OCI-LY7 (cell line): ENCODE measurements around the gene EXOC5. TPM values are rescaled to one million over a fixed set of nuclear protein-coding genes. Genes with fewer than 3 reads are reported as not detected.
A peak's percentile ranks its signal among the peaks of the same experiment; 100 is the strongest.

ENCODE experiments used
- BruUV-seq: library from RNA; stranded (reverse); fragments of 400-500 nt; replicated peaks from 2 replicates; lab custom pipeline; 2021; lab: Mats Ljungman, UMichigan
- CTCF ChIA-PET: fragments of 300-600 bp; sonication (Branson Sonifier 250); formaldehyde crosslinking; loops from one replicate; lab custom pipeline; 2022; ENCODE audit warnings: antibody characterized with exemption; ENCODE audit not compliant: unreplicated experiment; lab: Charles Lee
- POLR2A ChIA-PET: fragments of 300-600 bp; sonication (Branson Sonifier 250); formaldehyde crosslinking; loops from one replicate; lab custom pipeline; 2022; ENCODE audit warnings: antibody characterized with exemption; lab: Charles Lee
- DNase-seq: peaks from one replicate; pipeline ENCODE4 v3.0.0-alpha.2; 2015; ENCODE audit warnings: low spot score
- H2AFZ ChIP-seq: fragments of 200-600 bp; sonication (generic), shearing (Covaris generic); 2 replicates; pipeline ENCODE4 v1.6.1; 2014; ENCODE audit warnings: mild to moderate bottlenecking, antibody characterized with exemption, low read length, moderate library complexity
- H3K27ac ChIP-seq: fragments of 200-600 bp; sonication (generic); 2 replicates; pipeline ENCODE4 v1.5.1; 2014; ENCODE audit warnings: mixed run types, low read depth, mild to moderate bottlenecking, moderate library complexity, low read length, inconsistent platforms; ENCODE audit not compliant: poor library complexity, severe bottlenecking
- H3K36me3 ChIP-seq: fragments of 200-600 bp; sonication (generic); 2 replicates; pipeline ENCODE4 v1.6.1; 2014; ENCODE audit warnings: mild to moderate bottlenecking, antibody characterized with exemption, low read length, moderate library complexity, mixed read lengths; ENCODE audit not compliant: insufficient read depth
- H3K4me1 ChIP-seq: fragments of 200-600 bp; sonication (generic); 2 replicates; pipeline ENCODE4 v1.5.1; 2014; ENCODE audit warnings: mild to moderate bottlenecking, low read length; ENCODE audit not compliant: insufficient read depth, poor library complexity, severe bottlenecking
- H3K4me2 ChIP-seq: fragments of 200-600 bp; sonication (generic); 2 replicates; pipeline ENCODE4 v1.6.1; 2014; ENCODE audit warnings: mild to moderate bottlenecking, low read length
- H3K4me3 ChIP-seq: fragments of 200-600 bp; sonication (generic); 2 replicates; pipeline ENCODE4 v1.5.1; 2014; ENCODE audit warnings: mild to moderate bottlenecking, low read depth, low read length; ENCODE audit not compliant: poor library complexity, severe bottlenecking
- H3K79me2 ChIP-seq: fragments of 200-600 bp; sonication (generic); 2 replicates; pipeline ENCODE4 v1.6.1; 2016; ENCODE audit warnings: low read depth, mild to moderate bottlenecking, low read length, moderate library complexity, mixed read lengths; ENCODE audit not compliant: insufficient read depth
- H3K9me2 ChIP-seq: fragments of 200-600 bp; sonication (generic); 2 replicates; pipeline ENCODE4 v1.6.1; 2016; ENCODE audit warnings: mild to moderate bottlenecking, low read length, mixed read lengths; ENCODE audit not compliant: insufficient read depth
- H3K9me3 ChIP-seq: fragments of 200-600 bp; sonication (generic); 2 replicates; pipeline ENCODE4 v1.6.1; 2014; ENCODE audit warnings: mild to moderate bottlenecking, mixed run types, low read length, mixed read lengths
- H4K20me1 ChIP-seq: fragments of 200-600 bp; sonication (generic); 2 replicates; pipeline ENCODE4 v1.6.1; 2014; ENCODE audit warnings: mild to moderate bottlenecking, antibody characterized with exemption, low read length, moderate library complexity, mixed read lengths; ENCODE audit not compliant: insufficient read depth
- CTCF ChIP-seq: fragments of 200-600 bp; sonication (generic); conservative IDR thresholded peaks from 2 replicates; pipeline ENCODE4 v1.5.1; 2014; ENCODE audit warnings: mild to moderate bottlenecking, antibody characterized with exemption, low read length, moderate library complexity, mixed read lengths
- EZH2phosphoT487 ChIP-seq: fragments of 200-600 bp; sonication (generic); IDR thresholded peaks from 2 replicates; pipeline ENCODE4 v1.6.1; 2018; ENCODE audit warnings: low read depth, borderline replicate concordance, mild to moderate bottlenecking, mixed run types, antibody characterized with exemption, low read length, moderate library complexity, mixed read lengths
- intact Hi-C: fragments of 100-400 bp; cut with micrococcal nuclease; formaldehyde crosslinking; loops from one replicate; pipeline ENCODE4 v1.10.0; 2022; ENCODE audit not compliant: unreplicated experiment
- total RNA-seq, 2 experiments: library from RNA; depleted of rRNA in 1 of 2; stranded (reverse); fragments of >200 nt in 1 of 2; shearing (Covaris generic) in 1 of 2; gene quantifications; 2 replicates each; pipeline ENCODE4 v1.2.3, GENCODE V29; 2014 to 2022

EXOC5 gene
- total RNA-seq, 2 experiments from 2014 or later, result 26.9 to 69.4 TPM

GRCh38 chr14:57297852-57298251, 29.1 kb upstream of the EXOC5 start:
- CTCF ChIA-PET, result interaction anchor here (0.6 kb wide), 1 partner anchor 98 kb away, joined by 3 read pairs; no protein-coding TSS in a partner anchor
- BruUV-seq, result no TSS peak
- H3K36me3 ChIP-seq, result peaks cover 8% of the 10 kb centered on the region; the same call in 1 of the 2 replicates
- no peak overlapping the region for H3K27ac ChIP-seq
- TF ChIP-seq CTCF (no peak), EZH2phosphoT487 (no peak)
- no peaks in the 10 kb centered on the region for H4K20me1 ChIP-seq
- no peak overlapping the region for H3K4me2 ChIP-seq
- POLR2A ChIA-PET, result no interaction called here
- no peaks in the 10 kb centered on the region for H3K4me1 ChIP-seq
- no peak overlapping the region for H3K4me3 ChIP-seq
- no peaks in the 10 kb centered on the region for H3K9me3 ChIP-seq
- DNase-seq, result no peak
- intact Hi-C loops, result no loop called here
- H2AFZ ChIP-seq, result no peak overlapping the region
- H3K79me2 ChIP-seq, result no peaks in the 10 kb centered on the region
- no peaks in the 10 kb centered on the region for H3K9me2 ChIP-seq

GRCh38 chr14:57295239-57295638, 26.5 kb upstream of the EXOC5 start:
- H3K4me3 ChIP-seq, result no peak overlapping the region
- DNase-seq, result no peak
- ChIA-PET POLR2A (interaction anchor here (0.7 kb wide), 1 partner anchor 68 kb away, joined by 3 read pairs; no protein-coding TSS in a partner anchor), CTCF (no interaction called here)
- H3K79me2 ChIP-seq, result no peaks in the 10 kb centered on the region
- no peaks in the 10 kb centered on the region for H3K9me2 ChIP-seq
- no peaks in the 10 kb centered on the region for H4K20me1 ChIP-seq
- H2AFZ ChIP-seq, result no peak overlapping the region
- TF ChIP-seq CTCF (no peak), EZH2phosphoT487 (no peak)
- H3K4me1 ChIP-seq, result no peaks in the 10 kb centered on the region
- H3K27ac ChIP-seq, result no peak overlapping the region
- BruUV-seq, result no TSS peak
- peaks cover 23% of the 10 kb centered on the region for H3K36me3 ChIP-seq
- H3K9me3 ChIP-seq, result no peaks in the 10 kb centered on the region
- H3K4me2 ChIP-seq, result no peak overlapping the region
- intact Hi-C loops, result no loop called here

- no peaks in the 10 kb centered on the region for H3K9me2 ChIP-seq
- peaks cover 34% of the 10 kb centered on the region for H3K36me3 ChIP-seq
- H3K9me3 ChIP-seq, result no peaks in the 10 kb centered on the region
- CTCF ChIA-PET, result no interaction called here
- POLR2A ChIA-PET, result interaction anchor here (0.6 kb wide), 1 partner anchor 536 kb away, joined by 3 read pairs; no protein-coding TSS in a partner anchor
- no peaks in the 10 kb centered on the region for H3K79me2 ChIP-seq
- no peak overlapping the region for H3K4me2 ChIP-seq
- peak; percentile 78 for TF ChIP-seq CTCF
- TF ChIP-seq EZH2phosphoT487, result no peak
- H3K27ac ChIP-seq, result no peak overlapping the region
- DNase-seq, result peak; percentile 31
- no peak overlapping the region for H2AFZ ChIP-seq
- no peaks in the 10 kb centered on the region for H4K20me1 ChIP-seq
- intact Hi-C loops, result loop anchor here (5.0 kb wide), 1 partner anchor 77 kb away; no protein-coding TSS in a partner anchor
- BruUV-seq, result no TSS peak
- H3K4me3 ChIP-seq, result no peak overlapping the region
- H3K4me1 ChIP-seq, result no peaks in the 10 kb centered on the region
These were observed 25.4 kb upstream of the EXOC5 start for GRCh38 chr14:57293866-57294837.
